Measurements from ENCODE around the gene ASB7.
A peak's percentile ranks its signal among the peaks of the same experiment; 100 is the strongest.

ASB7 gene

DNA sequence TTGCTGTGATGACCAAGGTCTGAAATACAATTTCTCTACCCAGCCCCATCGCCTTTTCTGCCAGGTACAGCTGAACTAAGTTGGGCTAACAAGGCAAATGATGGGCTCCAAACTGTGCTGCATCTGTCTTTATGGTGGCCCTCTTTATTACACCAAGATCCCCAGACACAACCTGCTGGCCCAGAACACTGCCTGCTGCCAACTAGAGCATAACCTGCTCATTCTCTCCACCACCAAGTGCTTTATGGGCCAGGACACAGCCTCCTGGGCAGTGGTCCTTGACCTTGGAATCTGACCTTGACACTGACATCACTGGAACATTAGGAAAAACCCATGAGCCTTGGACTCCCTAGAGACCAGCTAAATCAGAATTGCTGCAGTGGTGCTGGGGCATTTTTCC lies 3.7 kb upstream of the ASB7 start:
- DNase-seq: no peak

DNA sequence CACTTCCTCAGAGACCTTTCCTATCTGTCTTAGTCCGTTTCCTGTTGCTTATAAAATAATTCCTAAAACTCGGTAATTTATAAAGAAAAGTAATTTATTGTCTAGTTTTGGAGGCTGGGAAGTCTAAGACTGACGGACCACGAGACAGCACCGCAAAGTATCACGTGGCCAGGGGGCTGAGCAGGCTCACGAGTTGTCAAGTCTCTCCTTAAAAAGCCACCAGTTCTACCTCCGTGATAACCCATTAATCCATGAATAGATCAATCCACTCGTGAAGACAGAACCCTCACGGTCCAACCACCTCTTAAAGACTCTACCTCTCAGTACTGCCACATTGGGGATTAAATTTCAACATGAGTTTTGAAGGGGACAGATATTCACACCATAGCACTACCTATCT lies 1.2 kb upstream of the ASB7 start:
- DNase-seq: no peak

DNA sequence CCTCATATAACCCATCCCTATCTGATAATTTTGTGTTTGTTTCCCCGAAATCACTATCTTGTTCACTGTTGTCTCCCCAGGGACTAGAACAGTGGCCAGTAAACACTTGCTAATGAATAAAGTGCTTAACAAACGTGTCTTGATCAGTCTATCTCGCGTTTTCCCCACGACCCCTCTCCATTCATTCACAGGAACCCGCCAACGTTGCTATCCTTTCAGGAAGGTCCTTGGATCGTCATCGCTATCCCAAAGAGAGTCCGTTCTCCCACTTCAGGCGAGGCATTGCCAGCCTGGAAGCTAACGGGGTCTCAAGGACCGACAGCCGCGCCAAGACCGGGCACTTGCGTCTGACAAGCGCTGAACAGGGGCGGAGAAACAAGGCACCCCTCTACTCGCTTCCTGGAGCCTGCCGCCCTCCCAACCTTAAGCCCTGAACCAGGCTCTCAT lies 749 bp upstream of the ASB7 start:
- DNase-seq: no peak

DNA sequence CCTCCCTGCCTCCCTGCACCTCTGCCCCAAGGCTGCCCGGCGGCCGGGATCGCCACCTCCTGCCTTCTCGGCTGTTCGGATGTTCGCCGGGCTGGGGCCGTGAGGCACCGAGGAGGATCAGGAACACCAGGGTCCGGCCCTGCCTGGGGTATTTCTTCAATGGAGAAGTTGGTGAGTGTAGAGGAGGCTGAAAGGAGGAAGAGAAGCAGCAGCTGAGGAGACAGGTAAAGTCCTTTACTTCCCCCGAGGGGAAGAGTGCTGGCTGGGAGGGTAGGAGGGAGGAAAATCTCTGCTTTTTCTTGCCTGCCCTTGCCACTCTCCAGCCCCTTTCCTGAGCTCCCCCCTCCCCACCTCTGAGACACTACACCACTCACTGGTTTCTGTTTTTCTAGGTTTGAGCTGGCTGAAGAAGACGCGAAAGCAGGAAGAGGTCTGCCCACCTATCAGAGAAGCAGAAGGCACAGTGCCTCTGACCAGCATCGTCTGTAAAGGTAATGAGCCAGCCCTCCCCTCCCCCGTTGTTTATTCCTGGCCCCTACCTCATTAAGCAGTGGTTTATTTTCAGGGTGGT lies 519 bp downstream of the ASB7 start:
- DNase-seq: peak; percentile 29

DNA sequence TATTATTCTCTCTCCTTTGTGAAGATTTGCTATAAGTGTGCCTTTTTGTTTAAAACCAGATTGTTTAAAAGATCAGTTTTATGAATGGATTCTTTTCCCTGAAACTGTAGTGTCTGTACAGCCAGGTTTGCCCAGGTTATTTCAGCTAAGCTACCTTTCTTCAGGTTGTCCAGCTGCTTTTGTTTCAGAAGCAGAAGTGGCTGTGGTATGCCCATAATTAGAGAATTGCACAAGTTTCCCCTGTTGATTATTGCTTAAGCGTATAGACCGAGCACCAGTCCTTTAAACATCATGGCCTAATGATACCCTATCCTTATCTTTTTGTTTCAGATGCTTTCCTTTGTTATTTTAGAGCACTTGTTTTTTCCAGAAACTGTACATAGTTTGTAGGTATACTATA lies 10.2 kb downstream of the ASB7 start:
- no peak for DNase-seq

DNA sequence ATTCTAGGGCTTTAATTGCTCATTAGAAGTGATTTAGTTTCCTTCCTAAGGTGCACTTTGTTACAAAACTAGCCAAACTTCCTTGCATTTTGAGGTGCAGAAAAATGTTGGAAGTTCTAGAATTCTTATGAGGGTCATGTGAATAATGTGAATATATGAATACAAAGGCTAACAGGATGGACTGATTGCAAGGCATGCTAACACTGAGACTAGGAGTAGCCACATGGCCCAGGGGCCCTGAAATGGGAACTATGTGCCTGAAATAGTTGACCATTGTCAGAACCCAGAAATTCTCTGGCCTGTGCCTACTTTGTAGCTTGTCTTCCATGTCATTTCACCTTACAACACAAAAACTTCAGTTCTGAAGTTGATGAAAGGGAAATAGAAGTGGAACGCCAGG lies 10.8 kb downstream of the ASB7 start:
- no peak for DNase-seq

DNA sequence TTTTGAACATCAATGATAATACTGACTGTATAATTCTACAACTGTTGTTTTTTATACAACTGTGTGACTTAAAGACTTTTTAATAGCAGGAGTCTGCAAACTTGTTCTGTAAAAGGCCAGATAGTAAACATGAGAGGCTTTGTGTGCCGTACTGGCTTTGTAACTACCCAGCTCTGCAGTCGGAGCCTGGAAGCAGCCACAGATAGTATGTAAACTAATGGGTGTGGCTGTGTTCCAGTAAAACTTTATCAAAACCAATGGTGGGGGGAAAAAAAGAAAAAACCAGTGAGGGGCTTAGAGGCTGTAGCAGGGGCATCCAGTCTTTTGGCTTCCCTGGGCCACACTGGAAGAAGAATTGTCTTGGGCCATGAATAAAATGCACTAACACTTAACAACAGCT lies 11.9 kb downstream of the ASB7 start:
- DNase-seq: no peak

DNA sequence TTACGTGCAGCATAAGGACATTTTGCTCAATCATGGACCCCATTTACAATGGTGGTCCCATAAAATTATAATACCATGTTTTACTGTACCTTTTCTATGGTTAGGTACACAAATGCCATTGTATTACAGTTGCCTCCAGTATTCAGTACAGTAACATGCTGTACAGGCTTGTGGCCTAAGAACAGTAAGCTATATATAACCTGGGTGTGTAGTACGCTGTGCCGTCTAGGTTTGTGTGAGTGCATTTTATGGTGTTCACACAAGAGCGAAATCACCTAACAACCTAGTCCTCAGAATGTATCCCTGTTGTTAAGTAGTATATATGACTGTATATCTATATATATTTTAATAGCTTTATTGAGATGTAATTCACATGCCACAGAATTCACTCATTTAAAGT lies 12.5 kb downstream of the ASB7 start:
- DNase-seq: no peak

DNA sequence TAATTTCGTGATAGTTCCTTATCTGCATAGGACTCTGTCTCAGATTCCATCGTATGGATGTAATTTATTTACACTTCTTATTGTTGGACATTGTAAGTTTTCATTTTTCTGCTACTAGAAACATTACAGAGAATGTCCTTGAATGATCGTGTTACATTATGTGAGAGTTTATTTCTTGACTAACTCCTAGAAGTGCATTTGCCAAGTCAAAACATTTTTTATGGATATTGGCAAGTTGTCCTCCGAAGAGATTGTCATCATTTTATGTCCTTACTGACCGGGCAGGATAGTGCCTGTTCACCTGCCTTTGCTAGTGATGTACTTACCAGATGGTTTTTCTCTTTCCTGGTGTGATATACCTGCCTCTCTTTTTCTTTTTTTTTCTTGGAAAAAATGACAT lies 13.4 kb downstream of the ASB7 start:
- no peak for DNase-seq

DNA sequence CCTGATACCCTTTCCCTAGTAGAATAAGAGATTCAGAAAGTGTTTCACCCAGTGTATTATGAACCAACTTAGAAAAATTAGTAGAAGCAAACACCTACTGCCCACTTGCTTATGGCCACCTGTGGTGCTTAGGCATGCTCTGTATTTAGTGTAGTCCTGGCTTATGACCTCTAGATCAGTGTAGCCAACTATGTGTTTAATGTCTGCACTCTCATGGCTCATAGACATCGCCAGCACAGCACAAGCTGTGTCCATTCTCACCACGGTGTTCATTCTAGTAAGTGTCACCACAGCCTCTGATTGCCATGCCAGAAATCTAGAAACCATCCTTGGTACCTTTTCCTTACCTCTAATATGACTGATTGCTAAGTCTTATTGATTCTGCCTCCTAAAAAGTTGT lies 14.3 kb downstream of the ASB7 start:
- no peak for DNase-seq

DNA sequence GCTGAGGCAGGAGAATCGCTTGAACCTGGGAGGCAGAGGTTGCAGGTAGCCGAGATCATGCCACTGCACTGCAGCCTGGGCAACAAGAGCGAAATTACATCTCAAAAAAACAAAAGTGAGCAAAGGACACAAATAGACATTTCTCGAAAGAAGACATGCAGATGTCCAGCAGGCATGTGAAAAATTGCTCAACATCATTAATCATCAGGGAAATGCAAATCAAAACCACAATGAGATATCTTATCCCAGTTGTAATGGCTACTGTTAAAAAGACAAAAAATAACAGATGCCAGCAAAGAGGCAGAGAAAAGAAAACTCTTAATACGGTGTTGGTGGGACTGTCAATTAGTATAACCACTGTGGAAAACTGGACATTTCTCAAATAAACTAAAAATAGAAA lies 20.9 kb downstream of the ASB7 start:
- peak; percentile 62 for DNase-seq

DNA sequence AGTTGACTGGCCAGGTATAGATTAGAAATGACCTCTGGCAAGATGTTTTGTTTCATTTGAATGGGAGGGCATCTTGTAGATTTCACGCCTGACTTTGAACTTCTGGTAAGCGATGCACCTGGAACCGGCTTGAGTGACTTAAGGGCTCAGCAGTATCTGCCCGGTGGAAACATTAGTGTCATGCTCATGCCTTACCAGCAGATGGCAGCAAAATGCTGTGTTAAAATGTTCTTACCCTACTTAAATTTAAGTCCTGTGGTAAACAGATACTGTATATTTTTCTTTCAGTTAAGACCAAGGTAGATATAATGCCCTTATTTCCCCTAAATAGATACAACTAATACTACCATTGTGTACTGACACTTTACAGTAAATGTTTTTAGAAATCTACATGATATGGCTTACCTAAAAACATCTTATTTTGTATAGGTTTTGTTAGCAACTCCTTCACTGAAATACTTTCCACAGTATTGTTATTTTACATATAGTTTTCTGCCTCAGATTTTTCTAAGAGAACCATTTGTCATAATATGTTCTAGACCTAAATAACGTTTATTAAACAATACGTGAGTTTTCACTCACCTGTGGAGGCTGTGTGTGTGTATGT lies 25.5 kb downstream of the ASB7 start:
- peak; percentile 61 for DNase-seq

DNA sequence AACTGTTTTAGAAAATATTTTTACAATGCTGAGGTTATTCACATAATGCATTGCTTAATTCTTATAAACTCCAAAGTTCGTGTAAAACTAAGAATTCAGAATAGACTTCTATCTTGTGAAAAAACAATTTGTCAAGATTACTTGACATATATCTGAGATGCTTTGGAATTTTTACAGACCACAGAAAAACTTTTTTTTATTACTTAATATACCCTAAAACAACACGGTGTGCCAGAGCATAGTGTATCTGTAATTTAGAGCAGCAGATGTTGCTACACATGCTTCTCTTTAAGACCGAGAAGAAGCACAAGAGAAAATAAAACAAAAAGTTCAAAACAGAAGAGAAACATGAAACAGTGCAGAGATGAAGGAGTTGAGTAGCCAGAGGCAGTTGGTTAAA lies 26.4 kb downstream of the ASB7 start:
- DNase-seq: no peak

DNA sequence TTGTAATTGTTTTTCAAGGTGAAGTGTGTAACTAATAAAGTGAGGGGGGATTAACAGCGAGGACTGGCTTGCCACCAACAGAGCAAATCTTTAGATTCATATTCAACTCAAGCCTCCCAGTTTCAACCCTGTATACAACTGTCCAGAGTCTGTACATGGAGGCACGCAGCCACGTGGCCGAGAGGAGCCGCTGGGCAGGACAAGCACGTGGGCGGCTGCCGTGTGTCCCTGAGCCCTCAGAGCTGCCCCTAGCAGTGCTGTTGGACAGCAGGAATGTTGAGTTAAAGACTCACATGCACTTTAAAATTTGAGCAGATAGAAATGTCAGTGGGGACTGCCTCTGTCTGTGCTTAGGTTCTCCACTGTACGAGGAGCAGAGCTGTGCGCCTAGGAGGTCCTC lies 29.4 kb downstream of the ASB7 start:
- no peak for DNase-seq

DNA sequence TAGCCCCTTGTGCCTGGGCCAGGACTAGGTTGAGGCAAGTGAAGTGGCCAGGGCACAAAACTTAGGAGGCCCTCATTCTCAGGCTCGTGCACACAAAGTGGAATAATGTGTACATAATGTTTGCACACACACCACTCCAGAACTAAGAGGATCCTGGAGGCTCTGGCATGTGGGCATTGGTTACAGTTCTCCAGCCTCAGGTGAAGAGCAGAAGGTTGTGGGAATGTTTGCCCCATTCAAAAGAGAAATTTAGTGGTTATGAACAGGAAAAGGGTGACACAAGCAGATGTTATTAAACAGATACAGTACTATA lies 31.3 kb downstream of the ASB7 start:
- DNase-seq: no peak

DNA sequence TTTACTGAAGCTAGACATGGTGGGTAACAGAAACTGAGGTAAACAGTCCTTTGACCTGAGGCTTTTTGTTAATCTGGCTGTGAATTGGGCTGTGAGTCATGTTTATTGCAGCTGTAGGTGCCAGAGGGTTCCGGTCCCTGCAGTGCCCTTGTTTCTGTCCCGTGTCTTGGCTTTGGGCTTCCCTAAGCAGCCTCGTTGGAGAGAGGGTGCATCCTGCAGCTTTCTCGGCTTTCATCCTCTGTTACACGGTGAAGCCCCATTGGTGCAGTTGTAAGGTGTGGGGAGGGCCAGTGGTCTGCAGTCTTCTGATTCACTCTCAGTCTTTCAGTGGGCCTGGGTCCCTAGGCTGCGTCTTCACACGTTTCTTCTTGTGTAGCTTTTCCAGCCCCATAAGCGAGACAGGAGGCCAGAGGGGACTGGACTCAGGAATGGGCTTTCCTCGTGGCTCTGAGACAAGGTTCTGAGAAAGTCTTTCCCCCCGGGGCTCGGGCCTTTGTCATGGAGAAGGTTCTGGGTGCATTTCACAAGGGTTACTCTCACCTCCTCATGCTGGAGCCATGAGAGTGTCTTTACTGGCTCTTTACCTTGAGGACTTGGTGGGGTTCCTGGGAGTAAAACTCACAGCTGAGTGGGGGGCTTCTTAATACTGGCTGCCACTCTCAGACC lies 33.1 kb downstream of the ASB7 start:
- DNase-seq: no peak

DNA sequence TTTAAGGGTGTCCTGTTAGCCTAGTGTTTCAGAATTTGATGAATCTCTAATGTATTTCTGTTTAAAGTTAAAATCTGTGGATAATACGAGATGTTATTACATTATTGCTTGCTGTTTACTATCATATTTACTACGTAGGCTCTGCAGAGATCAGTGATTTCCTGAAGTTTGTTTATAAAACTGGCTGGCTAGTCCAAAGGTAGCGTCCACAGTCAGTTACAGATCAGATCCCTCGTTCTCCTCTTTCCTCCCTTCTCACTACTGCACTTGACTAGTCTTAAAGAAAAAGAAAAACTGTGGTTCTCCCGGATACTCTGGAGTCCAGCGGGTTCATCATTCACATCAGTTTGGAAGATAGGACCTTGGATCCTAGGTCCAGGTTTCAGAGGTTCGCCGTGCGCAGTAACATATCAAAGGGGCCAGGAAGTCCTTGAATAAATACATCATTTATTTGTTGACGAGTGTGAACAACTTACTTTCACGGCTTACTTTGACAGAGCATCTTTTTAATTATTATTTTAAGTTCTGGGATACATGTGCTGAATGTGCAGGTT lies 35.9 kb downstream of the ASB7 start:
- no peak for DNase-seq

DNA sequence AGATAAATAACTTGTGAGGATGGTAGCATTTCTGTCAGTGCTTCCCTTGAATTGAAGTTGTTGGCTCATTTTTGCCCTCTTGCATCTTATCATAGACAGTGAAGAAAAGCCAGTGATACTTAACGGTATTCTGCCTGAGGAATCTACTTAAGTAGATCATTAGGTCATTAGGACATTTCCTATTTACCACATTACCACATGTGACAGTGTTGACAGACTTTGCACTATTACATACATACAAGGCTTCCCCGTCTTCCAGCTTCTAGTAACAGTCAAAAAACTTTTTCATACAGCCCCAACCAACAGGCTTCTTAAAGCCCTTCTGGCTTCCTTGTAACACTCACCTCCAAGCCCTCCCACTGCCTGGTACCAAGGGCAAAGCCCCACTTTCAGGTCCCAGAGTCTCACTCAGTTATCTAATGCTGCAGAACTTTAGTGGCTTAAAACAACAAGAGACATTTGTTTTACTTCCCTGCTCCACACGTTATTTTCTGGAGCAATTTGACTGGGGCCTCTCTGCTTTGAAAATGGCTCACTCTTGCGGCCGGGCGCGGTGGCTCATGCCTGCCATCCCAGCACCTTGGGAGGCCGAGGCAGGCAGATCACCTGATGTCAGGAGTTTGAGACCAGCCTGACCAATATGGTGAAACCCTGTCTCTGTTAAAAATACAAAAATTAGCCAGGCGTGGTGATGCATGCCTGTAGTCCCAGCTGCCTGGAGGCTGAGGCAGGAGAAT lies 40.0 kb downstream of the ASB7 start:
- DNase-seq: no peak

DNA sequence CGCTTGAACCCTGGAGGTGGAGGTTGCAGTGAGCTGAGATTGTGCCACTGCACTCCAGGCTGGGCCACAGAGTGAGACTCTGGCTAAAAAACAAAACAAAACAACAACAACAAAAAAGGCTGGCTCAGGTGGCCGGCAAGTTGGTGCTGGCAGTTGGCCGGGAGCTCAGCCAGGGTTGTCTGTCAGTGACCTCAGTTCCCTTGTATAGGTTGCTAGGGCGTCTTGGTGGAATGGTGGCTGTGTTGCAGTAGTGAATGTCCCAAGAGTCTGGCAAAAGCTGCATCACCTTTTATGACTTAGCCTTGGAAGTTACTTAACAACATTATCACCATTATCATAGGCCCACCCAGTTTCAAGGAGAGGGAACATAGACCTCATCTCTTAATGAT lies 40.6 kb downstream of the ASB7 start:
- DNase-seq: no peak

DNA sequence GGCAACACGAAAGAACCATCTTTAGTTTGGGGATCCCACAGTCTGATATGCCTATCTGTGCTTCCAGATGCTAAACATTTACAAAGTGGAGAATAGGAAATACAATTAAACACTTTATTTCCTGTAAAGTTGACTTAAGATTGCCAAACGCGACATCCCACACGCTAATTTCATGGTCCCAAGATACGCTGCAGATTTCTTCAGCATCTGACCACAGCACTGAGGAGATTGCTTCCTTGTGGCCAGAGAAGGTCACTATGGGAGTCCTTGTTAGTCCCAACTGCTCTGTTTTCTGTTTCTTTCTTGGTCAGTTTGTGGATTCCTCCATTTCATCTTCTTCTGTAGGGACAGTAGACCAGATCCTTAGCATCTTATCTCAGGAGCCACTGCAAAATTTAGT lies 43.3 kb downstream of the ASB7 start:
- no peak for DNase-seq

DNA sequence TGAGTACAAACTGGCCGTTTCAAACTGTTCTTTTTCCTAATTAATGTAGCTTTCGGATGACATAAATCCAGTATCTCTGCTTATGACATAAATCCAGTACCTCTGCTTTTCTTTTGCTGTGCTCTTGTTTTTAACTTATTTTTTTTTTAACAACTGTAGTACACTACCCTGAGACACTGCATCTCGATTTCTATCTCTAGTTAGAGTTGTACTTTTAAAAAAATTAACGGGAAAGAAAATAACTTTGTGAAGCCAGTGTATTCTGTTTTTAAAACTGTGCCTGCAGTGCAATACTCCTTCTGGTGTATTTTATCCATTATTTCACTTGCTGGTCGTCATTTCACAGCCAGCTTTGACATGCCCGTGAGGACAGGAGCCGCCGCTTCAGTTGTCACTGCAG lies 46.6 kb downstream of the ASB7 start:
- DNase-seq: no peak

DNA sequence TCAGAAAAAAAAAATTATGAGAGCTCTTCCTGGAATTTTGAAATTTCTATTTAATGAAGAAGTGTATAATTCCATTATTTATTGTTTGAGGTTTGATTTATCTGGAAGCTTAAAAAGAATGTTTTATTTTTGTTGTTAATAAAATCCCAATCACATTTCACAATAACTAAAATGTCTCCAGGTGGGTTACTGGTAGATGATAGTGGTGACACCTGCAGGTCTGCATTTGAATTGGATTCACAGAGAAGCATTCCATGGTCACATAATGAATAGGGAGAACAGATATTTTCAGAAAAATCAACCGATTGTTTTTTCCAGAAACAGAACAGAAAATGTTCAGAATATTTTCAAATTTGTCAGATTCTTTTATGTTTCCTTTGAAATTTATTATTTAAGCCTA lies 48.3 kb downstream of the ASB7 start:
- no peak for DNase-seq

DNA sequence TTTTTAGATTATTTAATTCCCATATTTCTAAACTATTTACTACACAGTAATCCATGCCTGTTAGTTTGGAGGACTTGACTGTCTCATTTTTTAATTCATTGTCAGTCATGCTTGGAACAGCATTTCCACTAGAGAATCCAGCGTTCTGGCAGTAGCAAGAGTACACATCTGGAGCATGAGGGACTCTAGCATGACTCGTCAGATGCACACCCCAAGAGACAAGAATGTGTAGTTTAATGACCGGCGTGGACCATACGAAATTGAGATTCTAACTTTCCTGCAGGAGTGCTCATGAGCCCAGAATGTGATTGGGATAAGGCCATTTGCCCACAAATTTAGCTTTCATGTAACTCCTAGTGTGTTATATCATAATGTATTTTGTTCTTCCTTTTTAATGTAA lies 48.9 kb downstream of the ASB7 start:
- peak; percentile 30 for DNase-seq

DNA sequence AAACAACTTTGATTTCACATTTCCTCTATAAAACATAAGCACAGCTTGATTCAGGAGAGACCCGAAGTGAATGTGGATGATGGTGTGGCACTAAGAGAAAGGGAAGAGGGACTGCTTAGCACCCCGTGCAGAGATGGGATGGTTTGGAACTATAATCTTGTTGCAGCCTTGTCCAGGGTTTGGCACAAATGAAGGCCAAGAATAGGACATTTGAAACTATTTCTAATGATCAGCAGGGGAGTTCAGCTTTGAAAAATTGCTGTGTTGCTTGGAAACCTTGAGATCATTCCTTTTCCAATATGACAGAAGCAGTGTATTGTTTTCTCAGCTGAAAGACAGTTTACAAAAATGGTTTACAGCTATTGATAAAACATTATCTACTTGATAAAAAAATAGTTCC lies 49.7 kb downstream of the ASB7 start:
- DNase-seq: no peak

Measured in HCEC 1CT (cell line).